ENCODE results near the gene ARAP1.

ARAP1 gene

GRCh38 chr11:72688929-72689328, 63.3 kb downstream of the ARAP1 start:
- no peaks in the 10 kb centered on the region for H3F3A ChIP-seq (ENCODE audit: low read depth)
- no peak overlapping the region for H3K4me3 ChIP-seq (ENCODE audit: low read length, poor library complexity, severe bottlenecking)
- no peaks in the 10 kb centered on the region for H3K4me1 ChIP-seq (ENCODE audit: insufficient read depth, low read length, poor library complexity, severe bottlenecking)
- H3K9me2 ChIP-seq (replicated peaks; ENCODE audit: low read depth, low read length): no peaks in the 10 kb centered on the region
- H2AFZ ChIP-seq (ENCODE audit: low read length): no peak overlapping the region
- H4K20me1 ChIP-seq (ENCODE audit: insufficient read depth, low read length, poor library complexity, severe bottlenecking): no peaks in the 10 kb centered on the region
- no peaks in the 10 kb centered on the region for H3K9me3 ChIP-seq (ENCODE audit: insufficient read depth, low read depth, low read length)
- no peaks in the 10 kb centered on the region for H3K79me2 ChIP-seq (ENCODE audit: insufficient read depth, low read length)
- H3K9ac ChIP-seq (ENCODE audit: low read depth, low read length, poor library complexity, severe bottlenecking): no peak overlapping the region
- H3K27me3 ChIP-seq (ENCODE audit: insufficient read depth, low read length, poor library complexity, severe bottlenecking): no peaks in the 10 kb centered on the region
- H3K4me2 ChIP-seq (ENCODE audit: low read depth, low read length, poor library complexity, severe bottlenecking): no peak overlapping the region
- peaks cover 40% of the 10 kb centered on the region; the same call in 1 of the 2 replicates for H3K36me3 ChIP-seq (ENCODE audit: insufficient read depth, low read length)
- TF ChIP-seq, protein P1, sequence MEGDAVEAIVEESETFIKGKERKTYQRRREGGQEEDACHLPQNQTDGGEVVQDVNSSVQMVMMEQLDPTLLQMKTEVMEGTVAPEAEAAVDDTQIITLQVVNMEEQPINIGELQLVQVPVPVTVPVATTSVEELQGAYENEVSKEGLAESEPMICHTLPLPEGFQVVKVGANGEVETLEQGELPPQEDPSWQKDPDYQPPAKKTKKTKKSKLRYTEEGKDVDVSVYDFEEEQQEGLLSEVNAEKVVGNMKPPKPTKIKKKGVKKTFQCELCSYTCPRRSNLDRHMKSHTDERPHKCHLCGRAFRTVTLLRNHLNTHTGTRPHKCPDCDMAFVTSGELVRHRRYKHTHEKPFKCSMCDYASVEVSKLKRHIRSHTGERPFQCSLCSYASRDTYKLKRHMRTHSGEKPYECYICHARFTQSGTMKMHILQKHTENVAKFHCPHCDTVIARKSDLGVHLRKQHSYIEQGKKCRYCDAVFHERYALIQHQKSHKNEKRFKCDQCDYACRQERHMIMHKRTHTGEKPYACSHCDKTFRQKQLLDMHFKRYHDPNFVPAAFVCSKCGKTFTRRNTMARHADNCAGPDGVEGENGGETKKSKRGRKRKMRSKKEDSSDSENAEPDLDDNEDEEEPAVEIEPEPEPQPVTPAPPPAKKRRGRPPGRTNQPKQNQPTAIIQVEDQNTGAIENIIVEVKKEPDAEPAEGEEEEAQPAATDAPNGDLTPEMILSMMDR (conservative IDR thresholded peaks at IDR 0.05; ENCODE audit: low read length): no peak

DNA sequence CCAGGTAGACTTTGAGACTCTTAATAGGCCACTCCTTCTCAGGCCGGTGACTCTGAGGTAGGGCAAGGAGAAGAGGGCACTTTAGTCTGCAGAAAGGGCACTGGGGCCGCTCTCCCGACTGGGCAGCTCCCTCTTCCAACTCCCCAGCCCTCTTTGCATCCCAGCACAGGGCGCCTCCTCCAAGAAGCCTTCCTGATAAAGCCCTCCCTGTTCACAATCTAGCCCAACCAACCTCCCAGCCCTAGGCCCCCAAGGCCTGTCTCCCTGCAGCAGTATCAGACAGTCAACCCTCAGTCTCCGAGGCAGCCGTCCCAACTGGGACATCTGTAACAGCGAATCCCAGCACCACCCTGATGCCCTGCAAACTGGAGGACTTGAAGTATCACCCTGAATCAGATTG, 63.7 kb downstream of the ARAP1 start:
- no peak overlapping the region for H3K4me3 ChIP-seq (ENCODE audit: low read length, poor library complexity, severe bottlenecking)
- no peaks in the 10 kb centered on the region for H3K79me2 ChIP-seq (ENCODE audit: insufficient read depth, low read length)
- no peak overlapping the region for H2AFZ ChIP-seq (ENCODE audit: low read length)
- no peak overlapping the region for H3K9ac ChIP-seq (ENCODE audit: low read depth, low read length, poor library complexity, severe bottlenecking)
- no peaks in the 10 kb centered on the region for H3K9me2 ChIP-seq (replicated peaks; ENCODE audit: low read depth, low read length)
- H3K27me3 ChIP-seq (ENCODE audit: insufficient read depth, low read length, poor library complexity, severe bottlenecking): no peaks in the 10 kb centered on the region
- H3K4me1 ChIP-seq (ENCODE audit: insufficient read depth, low read length, poor library complexity, severe bottlenecking): no peaks in the 10 kb centered on the region
- no peaks in the 10 kb centered on the region for H3K9me3 ChIP-seq (ENCODE audit: insufficient read depth, low read depth, low read length)
- no peaks in the 10 kb centered on the region for H3F3A ChIP-seq (ENCODE audit: low read depth)
- no peaks in the 10 kb centered on the region for H4K20me1 ChIP-seq (ENCODE audit: insufficient read depth, low read length, poor library complexity, severe bottlenecking)
- peaks cover 36% of the 10 kb centered on the region; the same call in 1 of the 2 replicates for H3K36me3 ChIP-seq (ENCODE audit: insufficient read depth, low read length)
- TF ChIP-seq EZH2phosphoT487 (IDR thresholded peaks at IDR 0.05; ENCODE audit: borderline replicate concordance): no peak
- TF ChIP-seq, protein P1 (conservative IDR thresholded peaks at IDR 0.05; ENCODE audit: low read length): no peak
- no peak overlapping the region for H3K4me2 ChIP-seq (ENCODE audit: low read depth, low read length, poor library complexity, severe bottlenecking)

DNA sequence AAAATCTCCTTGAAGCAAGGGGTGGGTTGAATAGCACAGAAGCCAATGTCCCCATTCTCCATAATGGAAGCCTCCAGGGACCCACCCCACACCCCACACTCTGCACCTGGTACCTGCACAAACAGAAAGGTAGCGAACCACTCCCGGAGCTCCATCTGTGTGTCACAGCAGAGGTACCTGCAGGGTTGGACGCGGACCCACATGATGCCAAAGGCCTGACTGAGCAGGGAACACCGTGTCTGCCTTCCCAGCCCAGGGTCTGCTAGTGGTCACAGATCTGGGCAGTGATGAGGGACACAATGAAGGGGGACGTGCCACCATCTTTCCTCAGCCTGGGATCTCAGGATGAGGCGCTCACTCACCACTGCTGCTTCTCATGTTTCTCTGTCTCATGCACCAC, 64.9 kb downstream of the ARAP1 start:
- Histone ChIP-seq H3K79me2 (ENCODE audit: insufficient read depth, low read length) (no peaks in the 10 kb centered on the region), H3K4me1 (ENCODE audit: insufficient read depth, low read length, poor library complexity, severe bottlenecking) (no peaks in the 10 kb centered on the region), H3K9me2 (replicated peaks; ENCODE audit: low read depth, low read length) (no peaks in the 10 kb centered on the region), H3K36me3 (ENCODE audit: insufficient read depth, low read length) (peaks cover 26% of the 10 kb centered on the region; the same call in 1 of the 2 replicates), H3K4me2 (ENCODE audit: low read depth, low read length, poor library complexity, severe bottlenecking) (no peak overlapping the region), H2AFZ (ENCODE audit: low read length) (no peak overlapping the region), H3K9me3 (ENCODE audit: insufficient read depth, low read depth, low read length) (no peaks in the 10 kb centered on the region), H3K27me3 (ENCODE audit: insufficient read depth, low read length, poor library complexity, severe bottlenecking) (no peaks in the 10 kb centered on the region), H3K4me3 (ENCODE audit: low read length, poor library complexity, severe bottlenecking) (no peak overlapping the region), H4K20me1 (ENCODE audit: insufficient read depth, low read length, poor library complexity, severe bottlenecking) (no peaks in the 10 kb centered on the region), H3K9ac (ENCODE audit: low read depth, low read length, poor library complexity, severe bottlenecking) (no peak overlapping the region), H3F3A (ENCODE audit: low read depth) (no peaks in the 10 kb centered on the region)
- TF ChIP-seq EZH2phosphoT487 (IDR thresholded peaks at IDR 0.05; ENCODE audit: borderline replicate concordance): no peak
- TF ChIP-seq, protein P1 (conservative IDR thresholded peaks at IDR 0.05; ENCODE audit: low read length): no peak

Data from Loucy (cell line).